Measurements from ENCODE around the gene CCNY. TPM values are rescaled to one million over a fixed set of nuclear protein-coding genes. Genes with fewer than 3 reads are reported as not detected.

Gene CCNY
- total RNA-seq, 2 experiments from 2014 or later, result 37.0 to 55.8 TPM

DNA sequence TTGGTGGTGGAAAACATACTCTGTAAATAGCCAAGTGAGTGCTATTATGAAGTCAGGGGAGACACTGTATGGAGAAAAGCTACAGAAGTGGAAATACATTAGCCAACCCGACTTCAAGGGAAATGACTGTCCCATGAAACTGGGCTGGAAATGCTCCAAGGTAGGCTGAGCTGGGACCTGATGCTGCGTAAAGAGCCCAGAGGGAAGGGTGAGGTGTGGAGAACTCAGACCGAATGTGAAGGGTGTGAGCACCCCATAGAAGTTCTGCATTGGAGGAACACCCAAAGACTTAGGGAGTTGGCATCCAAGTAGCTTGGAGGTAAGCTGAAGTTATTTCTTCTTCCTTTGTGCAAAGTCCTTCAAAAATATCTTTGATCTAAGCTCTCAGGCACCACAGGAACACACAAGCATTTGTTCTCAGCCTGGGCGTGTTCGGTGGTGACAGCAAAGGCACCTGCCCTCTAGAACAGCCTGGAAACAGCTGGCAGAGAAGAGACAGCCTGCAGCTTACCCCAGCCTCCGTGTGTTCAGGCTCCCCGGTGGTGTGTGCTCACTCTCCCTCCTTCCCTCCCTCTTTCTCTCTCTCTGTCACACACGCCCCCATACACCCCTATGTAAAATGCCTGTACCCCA lies 249.7 kb downstream of the CCNY start:
- Histone ChIP-seq H3K4me2 (ENCODE audit: low read length) (no peak overlapping the region), H3K9me3 (ENCODE audit: low read length) (no peaks in the 10 kb centered on the region), H3K79me2 (ENCODE audit: insufficient read depth, low read depth, low read length) (no peaks in the 10 kb centered on the region), H3K4me1 (ENCODE audit: insufficient read depth, low read length, poor library complexity, severe bottlenecking) (no peaks in the 10 kb centered on the region), H3K4me3 (ENCODE audit: low read depth, low read length, poor library complexity, severe bottlenecking) (no peak overlapping the region), H3K27ac (ENCODE audit: low read depth, low read length, poor library complexity, severe bottlenecking) (no peak overlapping the region), H4K20me1 (ENCODE audit: insufficient read depth, low read length) (no peaks in the 10 kb centered on the region), H2AFZ (ENCODE audit: low read length) (no peak overlapping the region), H3K9me2 (ENCODE audit: insufficient read depth, low read length) (no peaks in the 10 kb centered on the region), H3K36me3 (ENCODE audit: insufficient read depth, low read length) (no peaks in the 10 kb centered on the region)
- intact Hi-C loops (cut with micrococcal nuclease; ENCODE audit: unreplicated experiment), result no loop called here
- POLR2A ChIA-PET, result no interaction called here
- no peak for TF ChIP-seq EZH2phosphoT487 (IDR thresholded peaks at IDR 0.05; ENCODE audit: borderline replicate concordance, low read depth, low read length)
- TF ChIP-seq, protein P1, sequence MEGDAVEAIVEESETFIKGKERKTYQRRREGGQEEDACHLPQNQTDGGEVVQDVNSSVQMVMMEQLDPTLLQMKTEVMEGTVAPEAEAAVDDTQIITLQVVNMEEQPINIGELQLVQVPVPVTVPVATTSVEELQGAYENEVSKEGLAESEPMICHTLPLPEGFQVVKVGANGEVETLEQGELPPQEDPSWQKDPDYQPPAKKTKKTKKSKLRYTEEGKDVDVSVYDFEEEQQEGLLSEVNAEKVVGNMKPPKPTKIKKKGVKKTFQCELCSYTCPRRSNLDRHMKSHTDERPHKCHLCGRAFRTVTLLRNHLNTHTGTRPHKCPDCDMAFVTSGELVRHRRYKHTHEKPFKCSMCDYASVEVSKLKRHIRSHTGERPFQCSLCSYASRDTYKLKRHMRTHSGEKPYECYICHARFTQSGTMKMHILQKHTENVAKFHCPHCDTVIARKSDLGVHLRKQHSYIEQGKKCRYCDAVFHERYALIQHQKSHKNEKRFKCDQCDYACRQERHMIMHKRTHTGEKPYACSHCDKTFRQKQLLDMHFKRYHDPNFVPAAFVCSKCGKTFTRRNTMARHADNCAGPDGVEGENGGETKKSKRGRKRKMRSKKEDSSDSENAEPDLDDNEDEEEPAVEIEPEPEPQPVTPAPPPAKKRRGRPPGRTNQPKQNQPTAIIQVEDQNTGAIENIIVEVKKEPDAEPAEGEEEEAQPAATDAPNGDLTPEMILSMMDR (conservative IDR thresholded peaks at IDR 0.05; ENCODE audit: low read length), result no peak
- CTCF ChIA-PET (ENCODE audit: unreplicated experiment), result no interaction called here
- DNase-seq (ENCODE audit: low spot score), result no peak
- no TSS peak for BruUV-seq (replicated peaks)

DNA sequence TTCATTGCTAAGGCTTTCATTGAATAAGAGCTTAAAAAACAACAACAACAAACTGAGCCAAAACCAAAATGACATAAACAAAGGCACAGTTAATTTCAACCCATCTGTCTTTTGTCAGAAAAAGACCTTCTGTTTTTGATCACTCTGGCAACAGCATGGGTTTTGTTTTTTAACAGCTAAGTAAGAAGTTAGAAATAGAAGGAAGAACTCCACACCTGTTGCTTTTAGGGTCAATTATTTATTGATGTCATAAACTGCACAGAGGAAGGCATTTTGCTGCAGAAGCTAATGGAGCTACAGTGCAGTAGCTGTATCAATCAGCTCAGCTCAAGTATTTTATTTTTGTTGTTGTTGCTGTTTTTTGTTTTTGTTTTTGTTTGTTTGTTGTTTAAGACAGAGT lies 252.5 kb downstream of the CCNY start:
- BruUV-seq (replicated peaks), result no TSS peak
- no peaks in the 10 kb centered on the region for H3K9me2 ChIP-seq (ENCODE audit: insufficient read depth, low read length)
- H3K79me2 ChIP-seq (ENCODE audit: insufficient read depth, low read depth, low read length), result no peaks in the 10 kb centered on the region
- H2AFZ ChIP-seq (ENCODE audit: low read length), result no peak overlapping the region
- H3K9me3 ChIP-seq (ENCODE audit: low read length), result no peaks in the 10 kb centered on the region
- ChIA-PET CTCF (ENCODE audit: unreplicated experiment) (no interaction called here), POLR2A (interaction anchor here (0.6 to 1.9 kb wide), 3 partner anchors 9 to 137 kb away, joined by 4 to 5 read pairs (median 4); no protein-coding TSS in a partner anchor)
- no peak for DNase-seq (ENCODE audit: low spot score)
- no peaks in the 10 kb centered on the region for H3K36me3 ChIP-seq (ENCODE audit: insufficient read depth, low read length)
- H3K4me2 ChIP-seq (ENCODE audit: low read length), result no peak overlapping the region
- H4K20me1 ChIP-seq (ENCODE audit: insufficient read depth, low read length), result no peaks in the 10 kb centered on the region
- no peaks in the 10 kb centered on the region for H3K4me1 ChIP-seq (ENCODE audit: insufficient read depth, low read length, poor library complexity, severe bottlenecking)
- no peak overlapping the region for H3K4me3 ChIP-seq (ENCODE audit: low read depth, low read length, poor library complexity, severe bottlenecking)
- TF ChIP-seq EZH2phosphoT487 (IDR thresholded peaks at IDR 0.05; ENCODE audit: borderline replicate concordance, low read depth, low read length), result no peak
- TF ChIP-seq, protein P1 (conservative IDR thresholded peaks at IDR 0.05; ENCODE audit: low read length), result no peak
- H3K27ac ChIP-seq (ENCODE audit: low read depth, low read length, poor library complexity, severe bottlenecking), result no peak overlapping the region
- intact Hi-C loops (cut with micrococcal nuclease; ENCODE audit: unreplicated experiment), result no loop called here

DNA sequence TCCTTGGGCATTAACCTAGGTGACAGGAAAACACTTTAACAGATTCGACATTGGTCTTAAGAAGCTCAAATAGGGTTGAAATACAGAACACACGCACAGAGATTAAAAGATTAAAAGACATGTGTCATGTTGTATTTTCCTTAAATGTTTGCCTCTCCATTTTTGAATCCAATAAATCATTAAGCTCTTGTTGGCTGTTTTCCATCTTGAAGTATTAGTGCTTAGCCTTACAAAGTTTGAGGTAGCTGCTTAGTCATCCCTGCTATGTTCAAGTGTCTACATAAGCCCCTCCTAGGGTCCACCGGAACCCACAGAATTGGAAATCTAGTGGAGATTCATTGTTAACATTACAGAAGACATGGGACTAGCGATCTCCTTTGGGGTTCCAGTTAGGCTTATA lies 256.1 kb downstream of the CCNY start:
- no peak for DNase-seq (ENCODE audit: low spot score)
- BruUV-seq (replicated peaks), result no TSS peak
- H4K20me1 ChIP-seq (ENCODE audit: insufficient read depth, low read length), result no peaks in the 10 kb centered on the region
- no peak overlapping the region for H2AFZ ChIP-seq (ENCODE audit: low read length)
- no peaks in the 10 kb centered on the region for H3K9me3 ChIP-seq (ENCODE audit: low read length)
- H3K27ac ChIP-seq (ENCODE audit: low read depth, low read length, poor library complexity, severe bottlenecking), result no peak overlapping the region
- H3K4me1 ChIP-seq (ENCODE audit: insufficient read depth, low read length, poor library complexity, severe bottlenecking), result no peaks in the 10 kb centered on the region
- TF ChIP-seq, protein P1 (conservative IDR thresholded peaks at IDR 0.05; ENCODE audit: low read length), result no peak
- TF ChIP-seq EZH2phosphoT487 (IDR thresholded peaks at IDR 0.05; ENCODE audit: borderline replicate concordance, low read depth, low read length), result no peak
- no peak overlapping the region for H3K4me2 ChIP-seq (ENCODE audit: low read length)
- H3K36me3 ChIP-seq (ENCODE audit: insufficient read depth, low read length), result no peaks in the 10 kb centered on the region
- no peak overlapping the region for H3K4me3 ChIP-seq (ENCODE audit: low read depth, low read length, poor library complexity, severe bottlenecking)
- ChIA-PET POLR2A (interaction anchor here (1.1 kb wide), 1 partner anchor 17 kb away, joined by 4 read pairs; no protein-coding TSS in a partner anchor), CTCF (ENCODE audit: unreplicated experiment) (no interaction called here)
- no peaks in the 10 kb centered on the region for H3K9me2 ChIP-seq (ENCODE audit: insufficient read depth, low read length)
- intact Hi-C loops (cut with micrococcal nuclease; ENCODE audit: unreplicated experiment), result no loop called here
- no peaks in the 10 kb centered on the region for H3K79me2 ChIP-seq (ENCODE audit: insufficient read depth, low read depth, low read length)

Data from OCI-LY7 (cell line).